BLaER1 (cell line): Measurements from ENCODE around the gene MPI.
"Not testable (repeated sequence)": the region's sequence is repeated elsewhere in the genome, so short reads cannot be mapped to it uniquely, and the experiment has no call there.

Source experiments
- H3K27ac ChIP-seq: shearing (Covaris generic); formaldehyde crosslinking; 2 replicates; pipeline ENCODE4 v1.8.1; 2022
- H3K27me3 ChIP-seq: shearing (Covaris generic); formaldehyde crosslinking; 2 replicates; pipeline ENCODE4 v1.8.1; 2022
- H3K36me3 ChIP-seq: shearing (Covaris generic); formaldehyde crosslinking; 2 replicates; pipeline ENCODE4 v1.8.1; 2022
- H3K4me1 ChIP-seq: shearing (Covaris generic); formaldehyde crosslinking; 2 replicates; pipeline ENCODE4 v1.8.1; 2022
- H3K4me2 ChIP-seq: shearing (Covaris generic); formaldehyde crosslinking; 2 replicates; pipeline ENCODE4 v1.8.1; 2022
- H3K4me3 ChIP-seq: shearing (Covaris generic); formaldehyde crosslinking; 2 replicates; pipeline ENCODE4 v1.8.1; 2022
- H3K9ac ChIP-seq: shearing (Covaris generic); formaldehyde crosslinking; 2 replicates; pipeline ENCODE4 v1.8.1; 2022
- H3K9me3 ChIP-seq: shearing (Covaris generic); formaldehyde crosslinking; 2 replicates; pipeline ENCODE4 v1.8.1; 2022
- H4K20me1 ChIP-seq: shearing (Covaris generic); formaldehyde crosslinking; 2 replicates; pipeline ENCODE4 v1.8.1; 2022
- Cebpa-rat ChIP-seq: shearing (Covaris generic); IDR thresholded peaks from 2 replicates; pipeline ENCODE4 v1.8.1; 2022

MPI gene

DNA sequence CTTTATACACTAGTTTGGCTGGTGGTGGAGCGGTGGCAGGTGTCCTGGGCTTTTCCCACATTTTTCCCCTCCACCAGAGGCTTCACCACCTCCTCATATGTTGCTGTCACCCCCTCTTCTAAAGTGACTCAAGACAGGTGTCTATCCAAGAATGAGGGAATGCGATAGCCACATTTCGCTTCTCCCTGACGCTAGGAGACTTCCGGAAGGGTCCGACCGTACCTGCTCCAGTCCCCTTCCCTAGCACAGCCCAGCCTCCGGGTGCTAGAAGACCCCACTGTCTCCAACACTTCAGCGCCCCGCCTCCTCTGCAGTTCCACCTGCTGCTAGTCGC lies 17.2 kb upstream of the MPI start:
- Histone ChIP-seq H3K9me3 (peaks cover 3% of the 10 kb centered on the region; the same call in 1 of the 2 replicates), H3K27ac (peak overlapping the region; percentile 95), H3K4me2 (peak overlapping the region; percentile 94), H3K4me3 (peak overlapping the region; percentile 79), H3K27me3 (no peaks in the 10 kb centered on the region), H3K9ac (peak overlapping the region; percentile 94), H4K20me1 (peaks cover 49% of the 10 kb centered on the region), H3K4me1 (peaks cover 58% of the 10 kb centered on the region), H3K36me3 (peaks cover 12% of the 10 kb centered on the region)
- no peak for TF ChIP-seq Cebpa-rat

DNA sequence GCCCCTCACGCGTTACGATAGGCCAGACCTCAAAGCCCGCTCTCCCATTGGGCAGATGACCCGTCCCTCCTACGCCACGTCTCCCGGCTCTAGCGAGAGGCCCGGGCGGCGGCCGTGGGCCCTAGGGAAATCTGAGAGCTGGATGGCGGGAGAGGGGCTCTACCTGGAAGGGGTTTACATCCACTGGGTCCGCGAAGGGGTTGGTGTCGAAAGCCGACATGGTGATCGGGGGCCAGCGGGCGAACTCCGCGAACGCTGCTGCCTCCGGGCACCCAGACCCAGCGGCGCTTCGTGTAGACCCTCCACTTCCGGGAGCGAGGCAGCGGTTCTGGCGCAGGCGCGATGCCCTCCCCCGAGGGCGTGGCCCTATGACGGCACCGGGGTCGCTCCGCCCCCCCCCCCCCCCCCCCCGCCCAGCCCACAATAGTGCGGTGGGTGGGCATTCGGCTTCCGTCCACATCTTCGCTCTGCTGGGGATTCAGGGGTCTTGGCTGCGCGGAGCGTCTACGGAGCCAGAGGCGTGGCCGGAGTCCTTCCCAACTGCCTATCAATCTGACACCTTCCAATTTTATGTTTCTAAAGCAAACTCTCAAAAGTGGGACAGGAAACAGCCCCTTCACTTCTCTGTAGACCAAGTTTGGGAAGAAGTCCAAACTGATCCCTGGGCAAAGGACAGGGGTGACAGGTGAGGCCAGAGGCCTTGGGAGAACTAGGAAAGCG lies 16.6 kb upstream of the MPI start, which contains the start of gene SCAMP2:
TSS of gene SCAMP2 (minus strand) at position 330 of the 720 bp plus-strand sequence. CDS start at position 220, 110 bp downstream.
- H3K9me3 ChIP-seq: no peaks in the 10 kb centered on the region; the same call in 1 of the 2 replicates
- H3K27ac ChIP-seq: peak within 1 kb of the TSS; percentile 95
- H3K4me3 ChIP-seq: peak within 1 kb of the TSS; percentile 79

GRCh38 chr15:74873756-74874424 lies 16.0 kb upstream of the MPI start:
- Histone ChIP-seq H3K4me2 (peak overlapping the region; percentile 94), H3K4me1 (peaks cover 46% of the 10 kb centered on the region), H3K9me3 (no peaks in the 10 kb centered on the region), H4K20me1 (peaks cover 39% of the 10 kb centered on the region), H3K9ac (peak overlapping the region; percentile 94), H3K27me3 (no peaks in the 10 kb centered on the region), H3K4me3 (peak overlapping the region; percentile 79), H3K27ac (peak overlapping the region; percentile 95), H3K36me3 (peaks cover 1% of the 10 kb centered on the region; the same call in 1 of the 2 replicates)
- TF ChIP-seq Cebpa-rat: no peak

More for the DNA sequence above, 16.6 kb upstream of the MPI start, which contains the start of gene SCAMP2:
- H3K9ac ChIP-seq: peak within 1 kb of the TSS; percentile 94
- peaks cover 53% of the 10 kb centered on the region for H3K4me1 ChIP-seq
- no peaks in the 10 kb centered on the region for H3K27me3 ChIP-seq
- H4K20me1 ChIP-seq: peaks cover 46% of the 10 kb centered on the region
- TF ChIP-seq Cebpa-rat: no peak
- peaks cover 8% of the 10 kb centered on the region; the same call in 1 of the 2 replicates for H3K36me3 ChIP-seq
- H3K4me2 ChIP-seq: peak within 1 kb of the TSS; percentile 94

- Histone ChIP-seq H3K9me3 (peaks cover 22% of the 10 kb centered on the region), H4K20me1 (no peaks in the 10 kb centered on the region), H3K27me3 (no peaks in the 10 kb centered on the region), H3K4me3 (no peak overlapping the region), H3K9ac (no peak overlapping the region), H3K4me2 (no peak overlapping the region), H3K36me3 (no peaks in the 10 kb centered on the region), H3K4me1 (peaks cover 9% of the 10 kb centered on the region), H3K27ac (no peak overlapping the region)
- TF ChIP-seq Cebpa-rat: no peak
Measured at GRCh38 chr15:74878273-74878672, 11.6 kb upstream of the MPI start.

DNA sequence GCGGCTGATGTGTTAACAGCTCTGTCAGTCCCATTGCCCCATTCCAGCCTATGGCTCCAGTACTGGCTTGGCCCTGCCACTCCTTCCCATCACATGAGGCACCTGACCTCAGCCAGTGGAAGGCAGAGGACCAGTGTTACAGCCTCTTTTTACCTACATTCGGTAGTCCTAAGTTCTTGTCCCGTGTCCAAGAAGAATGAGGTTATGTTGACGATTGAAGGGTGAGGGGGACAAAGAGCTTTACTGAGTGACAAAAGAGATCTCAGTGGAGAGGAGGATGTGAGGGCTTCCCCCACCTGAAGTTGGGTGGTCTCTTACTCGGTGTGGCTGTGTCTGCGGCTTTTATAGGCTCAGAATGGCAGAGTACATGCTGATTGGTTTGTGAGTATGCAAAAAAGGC lies 7.3 kb upstream of the MPI start:
- Histone ChIP-seq H3K4me3 (0 out of 2 replicates have a peak overlapping the region, but pooled peaks have one; percentile 11), H3K9ac (no peak overlapping the region), H3K27me3 (no peaks in the 10 kb centered on the region), H3K27ac (no peak overlapping the region), H3K9me3 (peaks cover 24% of the 10 kb centered on the region), H3K4me1 (peaks cover 16% of the 10 kb centered on the region), H4K20me1 (no peaks in the 10 kb centered on the region), H3K36me3 (no peaks in the 10 kb centered on the region), H3K4me2 (no peak overlapping the region)
- TF ChIP-seq Cebpa-rat: no peak

- Histone ChIP-seq H3K9me3 (peaks cover 24% of the 10 kb centered on the region), H3K9ac (no peak overlapping the region), H3K27ac (no peak overlapping the region), H3K4me2 (peak overlapping the region; percentile 45), H3K4me3 (no peak overlapping the region), H4K20me1 (no peaks in the 10 kb centered on the region), H3K4me1 (peaks cover 24% of the 10 kb centered on the region), H3K27me3 (no peaks in the 10 kb centered on the region), H3K36me3 (no peaks in the 10 kb centered on the region)
- no peak for TF ChIP-seq Cebpa-rat
Measured at GRCh38 chr15:74884428-74885223, 5.2 kb upstream of the MPI start.

DNA sequence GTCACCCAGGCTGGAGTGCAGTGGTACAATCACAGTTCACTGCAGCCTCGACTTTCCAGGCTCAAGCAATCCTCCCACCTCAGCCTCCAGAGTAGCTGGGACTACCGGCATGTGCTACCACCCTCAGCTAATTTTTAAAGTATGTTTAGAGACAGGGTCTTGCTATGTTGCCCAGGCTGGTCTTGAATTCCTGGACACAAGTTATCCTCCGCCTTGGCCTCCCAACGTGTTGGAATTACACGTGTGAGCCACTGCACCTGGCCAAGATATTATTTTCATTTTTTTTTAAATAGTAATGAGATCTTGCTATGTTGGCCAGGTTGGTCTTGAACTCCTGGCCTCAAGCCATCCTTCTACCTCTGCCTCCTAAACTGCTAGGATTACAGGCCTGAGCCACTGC lies 4.4 kb upstream of the MPI start:
- no peak for TF ChIP-seq Cebpa-rat
- Histone ChIP-seq H4K20me1 (no peaks in the 10 kb centered on the region), H3K4me2 (no peak overlapping the region), H3K27me3 (no peaks in the 10 kb centered on the region), H3K27ac (no peak overlapping the region), H3K4me3 (no peak overlapping the region), H3K4me1 (peaks cover 28% of the 10 kb centered on the region), H3K9me3 (peaks cover 24% of the 10 kb centered on the region), H3K9ac (no peak overlapping the region), H3K36me3 (no peaks in the 10 kb centered on the region)

DNA sequence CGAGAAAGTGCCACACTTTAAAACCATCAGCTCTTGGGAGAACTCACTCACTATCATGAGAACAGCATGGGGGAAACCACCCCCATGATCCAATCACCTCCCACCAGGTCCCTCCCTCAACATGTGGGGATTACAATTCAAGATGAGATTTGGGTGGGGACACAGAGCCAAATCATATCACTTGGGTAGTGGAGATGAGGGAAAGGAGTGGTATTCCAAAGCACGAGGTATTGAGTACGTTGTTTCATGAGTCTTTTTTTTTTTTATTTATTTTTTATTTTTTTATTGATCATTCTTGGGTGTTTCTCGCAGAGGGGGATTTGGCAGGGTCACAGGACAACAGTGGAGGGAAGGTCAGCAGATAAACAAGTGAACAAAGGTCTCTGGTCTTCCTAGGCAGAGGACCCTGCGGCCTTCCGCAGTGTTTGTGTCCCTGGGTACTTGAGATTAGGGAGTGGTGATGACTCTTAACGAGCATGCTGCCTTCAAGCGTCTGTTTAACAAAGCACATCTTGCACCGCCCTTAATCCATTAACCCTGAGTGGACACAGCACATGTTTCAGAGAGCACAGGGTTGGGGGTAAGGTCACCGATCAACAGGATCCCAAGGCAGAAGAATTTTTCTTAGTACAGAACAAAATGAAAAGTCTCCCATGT lies 2.2 kb upstream of the MPI start:
- H3K27me3 ChIP-seq, H3K27ac ChIP-seq, H4K20me1 ChIP-seq, H3K4me2 ChIP-seq, H3K9me3 ChIP-seq, H3K9ac ChIP-seq, H3K4me3 ChIP-seq: not testable (repeated sequence)
- Histone ChIP-seq H3K4me1 (peaks cover 40% of the 10 kb centered on the region), H3K36me3 (peaks cover 16% of the 10 kb centered on the region)

DNA sequence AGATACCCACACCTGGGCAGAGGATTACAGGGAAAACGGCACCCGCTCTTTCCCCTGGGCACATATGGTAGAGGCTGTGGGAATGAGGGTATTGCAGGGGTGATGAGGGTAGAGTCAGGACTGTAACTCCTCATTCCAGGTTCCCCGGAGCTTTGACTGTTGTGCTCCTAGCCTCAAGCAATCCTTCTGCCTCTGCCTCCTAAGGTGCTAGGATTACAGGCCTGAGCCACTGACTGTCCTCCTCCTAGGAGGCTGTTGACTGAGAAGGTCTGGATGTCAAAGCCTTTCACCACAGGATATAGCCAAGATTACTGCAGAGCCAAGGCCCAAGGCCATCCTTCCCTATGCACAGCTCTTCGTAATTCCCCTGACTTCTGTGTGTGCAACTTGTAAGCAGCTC lies 1.1 kb upstream of the MPI start:
- peaks cover 37% of the 10 kb centered on the region for H3K4me1 ChIP-seq

More for the DNA sequence above, 1.1 kb upstream of the MPI start:
- no peak overlapping the region for H3K27ac ChIP-seq
- no peak overlapping the region for H3K9ac ChIP-seq
- no peaks in the 10 kb centered on the region for H4K20me1 ChIP-seq
- H3K9me3 ChIP-seq: no peaks in the 10 kb centered on the region
- no peak overlapping the region for H3K4me3 ChIP-seq
- no peaks in the 10 kb centered on the region for H3K27me3 ChIP-seq
- peaks cover 27% of the 10 kb centered on the region for H3K36me3 ChIP-seq
- H3K4me2 ChIP-seq: 0 out of 2 replicates have a peak overlapping the region, but pooled peaks have one; percentile 91
- no peak for TF ChIP-seq Cebpa-rat
